HEK293 (cell line): ENCODE data around the gene AMPD3.

ENCODE experiments used
- FEZF1 ChIP-seq: fragments of 450-650 bp; formaldehyde crosslinking; IDR thresholded peaks from 2 replicates; pipeline ENCODE4 v1.5.1; 2016; ENCODE audit warnings: missing biosample characterization, missing genetic modification characterization
- PRDM1 ChIP-seq: fragments of 450-650 bp; formaldehyde crosslinking; IDR thresholded peaks from 2 replicates; pipeline ENCODE4; 2016; ENCODE audit warnings: missing biosample characterization, missing genetic modification characterization
- WT1 ChIP-seq: fragments of 450-650 bp; formaldehyde crosslinking; IDR thresholded peaks from 2 replicates; pipeline ENCODE4 v1.5.1; 2016; ENCODE audit warnings: missing biosample characterization, missing genetic modification characterization
- ZBTB8A ChIP-seq: fragments of 450-650 bp; formaldehyde crosslinking; IDR thresholded peaks from 2 replicates; pipeline ENCODE4 v1.5.1; 2016; ENCODE audit warnings: missing biosample characterization, missing genetic modification characterization
- ZNF121 ChIP-seq: fragments of 450-650 bp; formaldehyde crosslinking; IDR thresholded peaks from 2 replicates; pipeline ENCODE4 v1.5.1; 2016; ENCODE audit warnings: missing biosample characterization, missing genetic modification characterization
- ZNF23 ChIP-seq: fragments of 450-650 bp; formaldehyde crosslinking; IDR thresholded peaks from 2 replicates; pipeline ENCODE4 v1.5.1; 2016; ENCODE audit warnings: missing biosample characterization, missing genetic modification characterization, borderline replicate concordance
- ZNF549 ChIP-seq: fragments of 450-650 bp; IDR thresholded peaks from 2 replicates; pipeline ENCODE4 v1.5.1; 2018; ENCODE audit warnings: missing biosample characterization, missing genetic modification characterization, mild to moderate bottlenecking, inconsistent platforms, moderate library complexity
- ZNF558 ChIP-seq: fragments of 450-650 bp; formaldehyde crosslinking; IDR thresholded peaks from 2 replicates; pipeline ENCODE4 v1.5.1; 2016; ENCODE audit warnings: missing biosample characterization, missing genetic modification characterization
- TF ChIP-seq, protein P1 (sequence below): fragments of 450-650 bp; formaldehyde crosslinking; IDR thresholded peaks from 2 replicates; pipeline ENCODE4 v1.5.1; 2016; ENCODE audit warnings: missing biosample characterization, missing genetic modification characterization
- TF ChIP-seq, protein P2 (sequence below): fragments of 450-650 bp; formaldehyde crosslinking; IDR thresholded peaks from 2 replicates; pipeline ENCODE4 v1.5.1; 2016; ENCODE audit warnings: missing biosample characterization, missing genetic modification characterization

DNA sequence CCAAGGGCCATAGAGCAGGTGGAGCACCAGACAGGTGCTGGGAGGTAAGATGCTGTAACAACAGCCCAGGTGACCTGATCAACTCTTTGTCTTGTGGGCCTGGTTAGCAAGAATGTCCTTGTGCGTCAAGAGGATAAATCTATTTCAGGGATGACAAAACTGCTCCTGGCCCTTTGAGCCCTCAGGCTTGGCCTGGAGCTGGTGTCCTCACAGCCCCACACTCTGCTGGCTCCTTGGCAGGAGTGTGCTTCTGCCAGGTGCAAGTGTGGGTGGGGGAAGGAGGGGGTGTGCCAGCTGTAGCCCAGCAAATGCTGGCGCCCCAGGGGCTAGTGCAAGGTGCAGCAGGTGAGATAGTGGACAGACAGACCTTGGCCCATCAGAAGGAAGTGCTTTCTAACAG lies 19.5 kb downstream of the AMPD3 start:
- TF ChIP-seq, protein P1, sequence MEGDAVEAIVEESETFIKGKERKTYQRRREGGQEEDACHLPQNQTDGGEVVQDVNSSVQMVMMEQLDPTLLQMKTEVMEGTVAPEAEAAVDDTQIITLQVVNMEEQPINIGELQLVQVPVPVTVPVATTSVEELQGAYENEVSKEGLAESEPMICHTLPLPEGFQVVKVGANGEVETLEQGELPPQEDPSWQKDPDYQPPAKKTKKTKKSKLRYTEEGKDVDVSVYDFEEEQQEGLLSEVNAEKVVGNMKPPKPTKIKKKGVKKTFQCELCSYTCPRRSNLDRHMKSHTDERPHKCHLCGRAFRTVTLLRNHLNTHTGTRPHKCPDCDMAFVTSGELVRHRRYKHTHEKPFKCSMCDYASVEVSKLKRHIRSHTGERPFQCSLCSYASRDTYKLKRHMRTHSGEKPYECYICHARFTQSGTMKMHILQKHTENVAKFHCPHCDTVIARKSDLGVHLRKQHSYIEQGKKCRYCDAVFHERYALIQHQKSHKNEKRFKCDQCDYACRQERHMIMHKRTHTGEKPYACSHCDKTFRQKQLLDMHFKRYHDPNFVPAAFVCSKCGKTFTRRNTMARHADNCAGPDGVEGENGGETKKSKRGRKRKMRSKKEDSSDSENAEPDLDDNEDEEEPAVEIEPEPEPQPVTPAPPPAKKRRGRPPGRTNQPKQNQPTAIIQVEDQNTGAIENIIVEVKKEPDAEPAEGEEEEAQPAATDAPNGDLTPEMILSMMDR (tag by site-specific recombination): no peak
- no peak for TF ChIP-seq ZBTB8A
- no peak for TF ChIP-seq ZNF121
- no peak for TF ChIP-seq FEZF1 (tag by site-specific recombination)
- no peak for TF ChIP-seq ZNF549 (tag by site-specific recombination)
- no peak for TF ChIP-seq ZNF558 (tag by site-specific recombination)
- no peak for TF ChIP-seq ZNF23
- TF ChIP-seq WT1 (tag by site-specific recombination): no peak
- TF ChIP-seq, protein P2, sequence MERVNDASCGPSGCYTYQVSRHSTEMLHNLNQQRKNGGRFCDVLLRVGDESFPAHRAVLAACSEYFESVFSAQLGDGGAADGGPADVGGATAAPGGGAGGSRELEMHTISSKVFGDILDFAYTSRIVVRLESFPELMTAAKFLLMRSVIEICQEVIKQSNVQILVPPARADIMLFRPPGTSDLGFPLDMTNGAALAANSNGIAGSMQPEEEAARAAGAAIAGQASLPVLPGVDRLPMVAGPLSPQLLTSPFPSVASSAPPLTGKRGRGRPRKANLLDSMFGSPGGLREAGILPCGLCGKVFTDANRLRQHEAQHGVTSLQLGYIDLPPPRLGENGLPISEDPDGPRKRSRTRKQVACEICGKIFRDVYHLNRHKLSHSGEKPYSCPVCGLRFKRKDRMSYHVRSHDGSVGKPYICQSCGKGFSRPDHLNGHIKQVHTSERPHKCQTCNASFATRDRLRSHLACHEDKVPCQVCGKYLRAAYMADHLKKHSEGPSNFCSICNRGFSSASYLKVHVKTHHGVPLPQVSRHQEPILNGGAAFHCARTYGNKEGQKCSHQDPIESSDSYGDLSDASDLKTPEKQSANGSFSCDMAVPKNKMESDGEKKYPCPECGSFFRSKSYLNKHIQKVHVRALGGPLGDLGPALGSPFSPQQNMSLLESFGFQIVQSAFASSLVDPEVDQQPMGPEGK: no peak
- TF ChIP-seq PRDM1 (tag by site-specific recombination): no peak
